Neural progenitor cell (in vitro differentiated cells): ENCODE data around the gene NTN3. TPM values are rescaled to one million over a fixed set of nuclear protein-coding genes. Genes with fewer than 3 reads are reported as not detected.

Experiments
- DNase-seq: peaks from one replicate; pipeline ENCODE4 v3.0.0-alpha.2; 2016; ENCODE audit warnings: low spot score
- H2AFZ ChIP-seq: fragments of 200-600 bp; sonication (generic); replicated peaks from 2 replicates; pipeline ENCODE4 v1.6.1; 2016; ENCODE audit warnings: antibody characterized with exemption
- H3F3A ChIP-seq: fragments of 200-600 bp; sonication (generic); 2 replicates; pipeline ENCODE4 v1.6.1; 2016; ENCODE audit warnings: antibody characterized with exemption, low read depth
- H3K27ac ChIP-seq: fragments of 200-600 bp; sonication (generic); 2 replicates; pipeline ENCODE4 v1.5.1; 2016; ENCODE audit warnings: mild to moderate bottlenecking
- H3K27me3 ChIP-seq: fragments of 200-600 bp; sonication (generic); 2 replicates; pipeline ENCODE4 v1.6.1; 2016; ENCODE audit warnings: mild to moderate bottlenecking, moderate library complexity
- H3K36me3 ChIP-seq: fragments of 200-600 bp; sonication (generic); 2 replicates; pipeline ENCODE4 v1.5.1; 2016
- H3K4me1 ChIP-seq: fragments of 200-600 bp; sonication (generic); 2 replicates; pipeline ENCODE4 v1.6.1; 2016; ENCODE audit warnings: mixed run types
- H3K4me2 ChIP-seq: fragments of 200-600 bp; sonication (generic); 2 replicates; pipeline ENCODE4 v1.6.1; 2016
- H3K4me3 ChIP-seq: fragments of 200-600 bp; sonication (generic); 2 replicates; pipeline ENCODE4 v1.5.1; 2016
- H3K79me2 ChIP-seq: fragments of 200-600 bp; sonication (generic); 2 replicates; pipeline ENCODE4 v1.6.1; 2016; ENCODE audit warnings: low read depth
- H3K9ac ChIP-seq: fragments of 200-600 bp; sonication (generic); 2 replicates; pipeline ENCODE4 v1.6.1; 2016
- H3K9me3 ChIP-seq: fragments of 200-600 bp; sonication (generic); 2 replicates; pipeline ENCODE4 v1.5.1; 2016; ENCODE audit warnings: low read depth
- H4K20me1 ChIP-seq: fragments of 200-600 bp; sonication (generic); 2 replicates; pipeline ENCODE4 v1.6.1; 2016; ENCODE audit warnings: low read depth
- H3K27ac Mint-ChIP-seq: 3 replicates; pipeline ENCODE4 v1.8.0; 2021; ENCODE audit warnings: mixed read lengths
- H3K27me3 Mint-ChIP-seq: 2 replicates; pipeline ENCODE4 v1.8.0; 2022; ENCODE audit warnings: low read depth, mild to moderate bottlenecking, inconsistent platforms, moderate library complexity, mixed read lengths; ENCODE audit not compliant: insufficient read depth
- H3K36me3 Mint-ChIP-seq: 3 replicates; pipeline ENCODE4 v1.8.0; 2021; ENCODE audit warnings: mixed read lengths
- H3K4me1 Mint-ChIP-seq: 3 replicates; pipeline ENCODE4 v1.8.0; 2021; ENCODE audit warnings: mixed read lengths
- H3K4me3 Mint-ChIP-seq: 3 replicates; pipeline ENCODE4 v1.8.0; 2021; ENCODE audit warnings: mild to moderate bottlenecking, moderate library complexity, mixed read lengths
- H3K9me3 Mint-ChIP-seq: 3 replicates; pipeline ENCODE4 v1.8.0; 2020; ENCODE audit warnings: mixed read lengths
- CTCF ChIP-seq: fragments of 200-600 bp; sonication (generic); IDR thresholded peaks from 2 replicates; pipeline ENCODE4 v1.5.1; 2017; ENCODE audit warnings: antibody characterized with exemption, mild to moderate bottlenecking
- EZH2 ChIP-seq: fragments of 200-600 bp; sonication (generic); IDR thresholded peaks from 2 replicates; pipeline ENCODE4 v1.6.1; 2017; ENCODE audit warnings: antibody characterized with exemption, mild to moderate bottlenecking, moderate library complexity
- EZH2phosphoT487 ChIP-seq: fragments of 200-600 bp; sonication (generic); IDR thresholded peaks from 2 replicates; pipeline ENCODE4 v1.6.1; 2017; ENCODE audit warnings: antibody characterized with exemption
- total RNA-seq: library from RNA; depleted of rRNA; stranded (reverse); fragments of >200 nt; gene quantifications from 2 replicates; pipeline ENCODE4 v1.2.3, GENCODE V29; 2015; ENCODE audit warnings: low replicate concordance

NTN3 gene
- total RNA-seq, 1 donor from 2014 or later: 3.6 TPM

DNA sequence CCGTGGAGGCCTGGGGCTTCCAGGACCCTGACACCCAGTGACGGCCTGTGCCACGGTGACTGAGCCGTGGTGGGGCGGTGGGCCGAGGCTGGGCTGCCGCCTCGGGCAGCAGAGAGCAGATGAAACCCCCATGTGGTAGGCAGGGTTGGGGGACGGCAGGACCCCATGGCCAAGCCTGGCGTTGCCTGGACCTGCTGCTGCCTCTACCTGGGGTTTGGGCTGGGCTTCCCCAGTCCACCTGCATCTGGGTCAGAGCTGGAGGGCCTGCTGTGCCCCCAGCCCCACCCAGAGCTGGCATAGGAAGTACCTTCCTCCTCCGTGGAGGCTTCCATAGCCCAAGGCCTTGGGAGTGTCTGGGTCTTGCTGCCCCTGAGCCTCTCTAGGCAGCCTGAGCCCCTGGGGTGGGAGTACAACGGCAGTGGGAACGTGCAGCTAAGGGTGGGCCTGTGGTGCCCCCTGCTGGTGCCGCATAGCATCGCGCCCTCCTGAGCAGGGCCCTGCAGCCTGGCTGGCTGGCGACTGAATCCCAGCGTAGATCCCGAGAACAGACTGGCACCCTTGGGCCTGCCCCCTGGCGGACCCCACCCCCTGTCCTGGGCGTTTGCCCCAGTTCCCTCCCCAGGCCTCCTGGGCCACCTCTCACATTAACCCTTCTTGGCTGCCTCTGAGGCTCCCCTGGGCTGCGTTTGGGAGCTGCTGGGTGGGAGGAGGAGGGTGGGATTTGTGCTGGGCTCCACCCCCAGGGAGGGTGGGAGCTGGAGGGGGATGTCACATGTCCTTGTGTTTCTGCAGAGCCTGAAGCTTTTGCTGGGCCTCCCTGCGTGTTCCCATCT lies 30.0 kb downstream of the NTN3 start:
- Histone ChIP-seq H3K27me3 (no peaks in the 10 kb centered on the region), H3F3A (peaks cover 4% of the 10 kb centered on the region), H3K4me2 (peak overlapping the region; percentile 83), H3K79me2 (no peaks in the 10 kb centered on the region), H4K20me1 (no peaks in the 10 kb centered on the region), H3K4me3 (peak overlapping the region; percentile 51), H3K27ac (no peak overlapping the region), H3K4me1 (peaks cover 6% of the 10 kb centered on the region), H3K36me3 (no peaks in the 10 kb centered on the region), H3K9ac (no peak overlapping the region), H3K9me3 (no peaks in the 10 kb centered on the region), H2AFZ (peak overlapping the region; percentile 90)
- Mint-ChIP-seq H3K9me3 (no peaks in the 10 kb centered on the region), H3K4me3 (peak overlapping the region; percentile 63), H3K27me3 (peaks cover 3% of the 10 kb centered on the region), H3K4me1 (peaks cover 3% of the 10 kb centered on the region), H3K27ac (no peak overlapping the region), H3K36me3 (peaks cover 3% of the 10 kb centered on the region)
- TF ChIP-seq EZH2 (no peak), CTCF (peak; percentile 99), EZH2phosphoT487 (no peak)
- peak; percentile 91 for DNase-seq

- peaks cover 3% of the 10 kb centered on the region for H3K27me3 Mint-ChIP-seq
- no peak overlapping the region for H3K27ac Mint-ChIP-seq
- H4K20me1 ChIP-seq: no peaks in the 10 kb centered on the region
- H3K4me3 Mint-ChIP-seq: peak overlapping the region; percentile 63
- peak overlapping the region; percentile 90 for H2AFZ ChIP-seq
- H3K27me3 ChIP-seq: no peaks in the 10 kb centered on the region
- H3K4me3 ChIP-seq: peak overlapping the region; percentile 51
- no peaks in the 10 kb centered on the region for H3K9me3 ChIP-seq
- H3K9me3 Mint-ChIP-seq: no peaks in the 10 kb centered on the region
- H3K4me1 ChIP-seq: peaks cover 6% of the 10 kb centered on the region
- H3K79me2 ChIP-seq: no peaks in the 10 kb centered on the region
- H3K9ac ChIP-seq: no peak overlapping the region
- peaks cover 3% of the 10 kb centered on the region for H3K4me1 Mint-ChIP-seq
- H3K36me3 Mint-ChIP-seq: peaks cover 3% of the 10 kb centered on the region
- TF ChIP-seq CTCF (no peak), EZH2phosphoT487 (no peak), EZH2 (no peak)
- H3K4me2 ChIP-seq: peak overlapping the region; percentile 83
- H3F3A ChIP-seq: peaks cover 4% of the 10 kb centered on the region
- no peak overlapping the region for H3K27ac ChIP-seq
- H3K36me3 ChIP-seq: no peaks in the 10 kb centered on the region
- DNase-seq: no peak
Observed at GRCh38 chr16:2501946-2502895, 31.1 kb downstream of the NTN3 start.

DNA sequence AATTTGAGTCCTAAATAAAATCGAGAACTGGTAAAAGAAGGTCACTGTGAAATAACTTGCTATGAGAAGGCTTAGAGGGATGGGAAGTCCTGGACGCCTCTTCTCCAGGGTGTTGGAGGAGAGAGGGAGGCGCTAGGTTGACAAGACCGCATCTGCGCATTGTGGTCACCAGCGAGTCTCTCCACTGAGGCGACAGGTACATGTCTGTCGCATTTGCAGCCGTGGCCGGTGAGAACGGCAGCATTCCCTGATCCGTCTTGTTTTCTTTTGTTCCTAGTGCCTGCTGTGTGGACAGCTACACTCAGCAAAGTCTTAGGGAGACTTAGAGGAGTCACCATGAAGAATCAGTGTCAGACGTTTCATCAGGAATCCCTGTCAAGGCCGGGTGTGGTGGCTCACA lies 34.6 kb downstream of the NTN3 start:
- H3K4me1 Mint-ChIP-seq: peaks cover 6% of the 10 kb centered on the region
- Histone ChIP-seq H3K27ac (no peak overlapping the region), H3K9me3 (no peaks in the 10 kb centered on the region), H3K36me3 (no peaks in the 10 kb centered on the region), H3F3A (peaks cover 4% of the 10 kb centered on the region), H3K9ac (no peak overlapping the region), H3K4me1 (peaks cover 6% of the 10 kb centered on the region), H3K4me2 (no peak overlapping the region), H3K79me2 (no peaks in the 10 kb centered on the region), H3K4me3 (no peak overlapping the region), H2AFZ (no peak overlapping the region), H4K20me1 (no peaks in the 10 kb centered on the region), H3K27me3 (no peaks in the 10 kb centered on the region)
- TF ChIP-seq CTCF (no peak), EZH2 (no peak), EZH2phosphoT487 (no peak)
- DNase-seq: no peak
- H3K4me3 Mint-ChIP-seq: no peak overlapping the region
- no peaks in the 10 kb centered on the region for H3K36me3 Mint-ChIP-seq
- H3K27ac Mint-ChIP-seq: no peak overlapping the region
- H3K27me3 Mint-ChIP-seq: peaks cover 6% of the 10 kb centered on the region
- no peaks in the 10 kb centered on the region for H3K9me3 Mint-ChIP-seq
